ENCODE measurements around the gene MFAP4. TPM values are rescaled to one million over a fixed set of nuclear protein-coding genes. Genes with fewer than 3 reads are reported as not detected.
A peak's percentile ranks its signal among the peaks of the same experiment; 100 is the strongest.

MFAP4 gene
- total and polyA plus RNA-seq, 3 donors from 2014 or later = 24.0 to 108 (median 55.7) TPM

- H3K9me3 ChIP-seq = no peaks in the 10 kb centered on the region
- H3K4me3 ChIP-seq = no peak overlapping the region
- intact Hi-C loops (cut with DNase I; ENCODE audit: low total_unique reads) = no loop called here
- TF ChIP-seq POLR2A (IDR thresholded peaks at IDR 0.05) = no peak
- TF ChIP-seq CTCF (IDR thresholded peaks at IDR 0.05) = no peak
- H3K36me3 ChIP-seq (ENCODE audit: low read depth, missing control alignments) = no peaks in the 10 kb centered on the region
- WGBS, 2 donors = 81 to 90% methylated on average over 3 to 6 of the region's 6 CpGs
- H3K27me3 ChIP-seq = no peaks in the 10 kb centered on the region
- H3K4me1 ChIP-seq = peaks cover 55% of the 10 kb centered on the region
- DNase-seq = no peak
- H3K27ac ChIP-seq = peak overlapping the region; percentile 79 to 87
These were observed 3.1 kb downstream of the MFAP4 start for GRCh38 chr17:19383681-19384470.

- 78 to 87% methylated on average over 8 to 13 of the region's 13 CpGs for whole genome bisulfite sequencing, 2 donors
- Histone ChIP-seq H3K4me3 (no peak overlapping the region), H3K27me3 (no peaks in the 10 kb centered on the region), H3K4me1 (peaks cover 50% of the 10 kb centered on the region), H3K36me3 (ENCODE audit: low read depth, missing control alignments) (no peaks in the 10 kb centered on the region), H3K9me3 (no peaks in the 10 kb centered on the region), H3K27ac (no peak overlapping the region)
- no peak for DNase-seq
- intact Hi-C loops (cut with DNase I; ENCODE audit: low total_unique reads) = no loop called here
- TF ChIP-seq POLR2A (IDR thresholded peaks at IDR 0.05) (no peak), CTCF (IDR thresholded peaks at IDR 0.05) (no peak)
These were observed 4.2 kb downstream of the MFAP4 start for GRCh38 chr17:19382531-19383444.

- intact Hi-C loops (cut with DNase I; ENCODE audit: low total_unique reads) = no loop called here
- no peak for TF ChIP-seq POLR2A (IDR thresholded peaks at IDR 0.05)
- TF ChIP-seq CTCF (IDR thresholded peaks at IDR 0.05) = no peak
- WGBS, 2 donors = 94% methylated on average over 28 to 31 of the region's 31 CpGs
- H3K36me3 ChIP-seq (ENCODE audit: low read depth, missing control alignments) = no peaks in the 10 kb centered on the region
- H3K4me3 ChIP-seq = no peak overlapping the region
- no peak for DNase-seq
- no peaks in the 10 kb centered on the region for H3K9me3 ChIP-seq
- H3K27ac ChIP-seq = peak overlapping the region in 1 of 2 donors; percentile 36
- H3K4me1 ChIP-seq = peaks cover 41% of the 10 kb centered on the region
- H3K27me3 ChIP-seq = no peaks in the 10 kb centered on the region
These were observed 5.1 kb downstream of the MFAP4 start for GRCh38 chr17:19381741-19382444.

GRCh38 chr17:19381361-19381740 is 5.6 kb downstream of the MFAP4 start:
- Histone ChIP-seq H3K36me3 (ENCODE audit: low read depth, missing control alignments) (no peaks in the 10 kb centered on the region), H3K27ac (no peak overlapping the region), H3K4me1 (peaks cover 35% of the 10 kb centered on the region), H3K9me3 (no peaks in the 10 kb centered on the region), H3K4me3 (no peak overlapping the region), H3K27me3 (no peaks in the 10 kb centered on the region)
- no peak for DNase-seq
- TF ChIP-seq POLR2A (IDR thresholded peaks at IDR 0.05) = no peak
- no peak for TF ChIP-seq CTCF (IDR thresholded peaks at IDR 0.05)
- intact Hi-C loops (cut with DNase I; ENCODE audit: low total_unique reads) = no loop called here
- WGBS, 2 donors = 96 to 97% methylated on average over 4 to 7 of the region's 7 CpGs
